B cell (primary cell): ENCODE measurements around the gene MAP1S. TPM values are rescaled to one million over a fixed set of nuclear protein-coding genes. Genes with fewer than 3 reads are reported as not detected.

Source experiments
- ATAC-seq: fragments of 200-7000 bp; cut with Tn5 transposase; one replicate; pipeline ENCODE4 v1.10.0; 2021; ENCODE audit warnings: low read depth, mild to moderate bottlenecking, moderate number of reproducible peaks, moderate library complexity
- CTCF ChIA-PET: fragments of 350-600 bp; sonication (Branson Sonifier 250); formaldehyde crosslinking; loops from one replicate; lab custom pipeline; 2021; ENCODE audit warnings: antibody characterized with exemption, inconsistent platforms; lab: Charles Lee
- POLR2A ChIA-PET: fragments of 350-600 bp; sonication (Branson Sonifier 250); formaldehyde crosslinking; loops from one replicate; lab custom pipeline; 2021; ENCODE audit warnings: antibody characterized with exemption; lab: Charles Lee
- DNase-seq: peaks from one replicate; pipeline ENCODE4 v3.0.0; 2013
- H2AFZ ChIP-seq: 2 replicates; pipeline ENCODE4 v1.6.1; 2012; ENCODE audit warnings: mild to moderate bottlenecking, low read depth, low read length; ENCODE audit not compliant: insufficient read depth, poor library complexity, severe bottlenecking
- H3K27ac ChIP-seq, 2 donors: 1 replicate in 1 of 2; 2 replicates in 1 of 2; pipeline ENCODE4 v1.5.1; 2012 to 2013; ENCODE audit warnings: low read length in 2 of 2, mild to moderate bottlenecking in 2 of 2, moderate library complexity in 1 of 2
- H3K27me3 ChIP-seq, 4 experiments: fragments of 200-600 bp in 1 of 4; sonication (generic) in 1 of 4; replicated peaks in 1 of 4; 1 replicate in 2 of 4; 2 replicates in 2 of 4; pipeline versions ENCODE4 v1.6.1 to v1.7.0; 2013 to 2016; ENCODE audit warnings: low read length in 3 of 4, mild to moderate bottlenecking in 2 of 4, mixed read lengths in 1 of 4, moderate library complexity in 1 of 4; ENCODE audit not compliant: insufficient read depth in 4 of 4, control insufficient read depth in 3 of 4; ENCODE audit errors: control extremely low read depth in 1 of 4
- H3K36me3 ChIP-seq, 2 experiments: replicated peaks in 1 of 2; 1 replicate in 1 of 2; 2 replicates in 1 of 2; pipeline versions ENCODE4 v1.6.1 to v1.7.1; 2013; ENCODE audit warnings: low read length in 1 of 2; ENCODE audit not compliant: insufficient read depth in 2 of 2, control insufficient read depth in 1 of 2; ENCODE audit errors: control extremely low read depth in 1 of 2, extremely low read depth in 1 of 2
- H3K4me1 ChIP-seq, 2 donors: fragments of 200-600 bp in 1 of 2; sonication (generic) in 1 of 2; 1 replicate in 1 of 2; 2 replicates in 1 of 2; pipeline versions ENCODE4 v1.5.1 to v1.6.1; 2013 to 2017; ENCODE audit warnings: low read length in 2 of 2; ENCODE audit not compliant: control insufficient read depth in 2 of 2, insufficient read depth in 2 of 2
- H3K4me2 ChIP-seq: replicated peaks from 2 replicates; pipeline ENCODE3; 2012; ENCODE audit warnings: mild to moderate bottlenecking, low read depth, low read length; ENCODE audit not compliant: poor library complexity, severe bottlenecking
- H3K4me3 ChIP-seq, 5 experiments: fragments of 200-600 bp in 1 of 5; sonication (generic) in 1 of 5; 1 replicate in 3 of 5; 2 replicates in 2 of 5; pipeline versions ENCODE4 v1.5.1 to v1.7.0; 2011 to 2016; ENCODE audit warnings: low read length in 4 of 5, mild to moderate bottlenecking in 4 of 5, low read depth in 2 of 5, control low read depth in 1 of 5, moderate library complexity in 1 of 5; ENCODE audit not compliant: insufficient read depth in 1 of 5; ENCODE audit errors: control extremely low read depth in 1 of 5, extremely low read depth in 1 of 5
- H3K79me2 ChIP-seq: fragments of 200-600 bp; sonication (generic); one replicate; pipeline ENCODE4 v1.6.0; 2016; ENCODE audit warnings: low read length; ENCODE audit not compliant: control insufficient read depth, insufficient read depth
- H3K9ac ChIP-seq: fragments of 200-600 bp; sonication (generic); 2 replicates; pipeline ENCODE4 v1.6.1; 2017; ENCODE audit warnings: mild to moderate bottlenecking, low read length, moderate library complexity
- H3K9me3 ChIP-seq, 3 donors: one replicate each; pipeline versions ENCODE4 v1.6.1 to v1.7.1; 2013; ENCODE audit warnings: low read length in 2 of 3; ENCODE audit not compliant: control insufficient read depth in 2 of 3, insufficient read depth in 1 of 3; ENCODE audit errors: control extremely low read depth in 1 of 3
- H4K20me1 ChIP-seq: 2 replicates; pipeline ENCODE4 v1.6.0; 2012; ENCODE audit warnings: mild to moderate bottlenecking, low read length; ENCODE audit not compliant: insufficient read depth, control insufficient read depth, poor library complexity, severe bottlenecking
- H3K27ac Mint-ChIP-seq: one replicate; pipeline ENCODE4 v1.8.0; 2021; ENCODE audit warnings: mixed read lengths
- H3K27me3 Mint-ChIP-seq: one replicate; pipeline ENCODE4 v1.8.0; 2021; ENCODE audit warnings: mixed read lengths
- H3K4me1 Mint-ChIP-seq: one replicate; pipeline ENCODE4 v1.8.0; 2021; ENCODE audit warnings: mixed read lengths
- H3K4me3 Mint-ChIP-seq: one replicate; pipeline ENCODE4 v1.8.0; 2021; ENCODE audit warnings: mixed read lengths
- H3K9me3 Mint-ChIP-seq: one replicate; pipeline ENCODE4 v1.8.0; 2022; ENCODE audit warnings: mixed read lengths; ENCODE audit not compliant: insufficient read depth
- CTCF ChIP-seq: fragments of 200-600 bp; IDR thresholded peaks from one replicate; pipeline ENCODE4 v1.8.0; 2022; ENCODE audit warnings: antibody characterized with exemption, mild to moderate bottlenecking
- EZH2 ChIP-seq: IDR thresholded peaks from 2 replicates; pipeline ENCODE4 v1.6.1; 2012; ENCODE audit warnings: borderline replicate concordance, low read depth, mild to moderate bottlenecking, moderate library complexity, low read length; ENCODE audit not compliant: insufficient read depth, poor library complexity, severe bottlenecking
- WGBS: methylation state at CpG from one replicate; pipeline ENCODE4 v1.1.5; 2013; ENCODE audit warnings: missing lambda C conversion rate; ENCODE audit not compliant: insufficient coverage; 5-methylcytosine and 5-hydroxymethylcytosine counted together
- intact Hi-C: fragments of 100-400 bp; cut with micrococcal nuclease; formaldehyde crosslinking; loops from one replicate; pipeline ENCODE4 v1.10.0; 2022
- polyA plus RNA-seq: library from polyadenylated mRNA; depleted of rRNA; stranded (reverse); fragments of >200 nt; gene quantifications from 2 replicates; pipeline ENCODE4 v1.2.3, GENCODE V29; 2012
- total RNA-seq, 2 donors: library from RNA; stranded (reverse); fragments of 120-200 nt in 1 of 2; gene quantifications; 1 replicate in 1 of 2; 2 replicates in 1 of 2; pipeline versions ENCODE4 v1.2.3 to v1.2.4, GENCODE V29; 2013 to 2022

MAP1S gene
- total and polyA plus RNA-seq, 2 donors (not counting 1 experiment from before 2014, with no cell fraction given): 38.2 to 83.0 TPM

GRCh38 chr19:17679526-17680229, 39.6 kb upstream of the MAP1S start:
- Histone ChIP-seq H3K4me3 (peak overlapping the region in 4 of 5 experiments; percentile 7 to 44 (median 13)), H4K20me1 (no peaks in the 10 kb centered on the region), H3K79me2 (no peaks in the 10 kb centered on the region), H3K4me2 (peak overlapping the region; percentile 78), H3K27ac (no peak overlapping the region), H3K36me3 (no peaks in the 10 kb centered on the region), H3K4me1 (peaks cover 17 to 19% of the 10 kb centered on the region in 2 donors), H2AFZ (peak overlapping the region; percentile 9), H3K9me3 (peaks cover 0 to 21% (median 0%) of the 10 kb centered on the region in 3 donors), H3K9ac (peak overlapping the region; percentile 52), H3K27me3 (peaks cover 0 to 44% (median 24%) of the 10 kb centered on the region in 4 experiments)
- 12% methylated on average over 13 of the region's 14 CpGs for WGBS
- Mint-ChIP-seq H3K4me3 (peak overlapping the region; percentile 80), H3K27ac (no peak overlapping the region), H3K27me3 (peaks cover 56% of the 10 kb centered on the region), H3K9me3 (no peaks in the 10 kb centered on the region), H3K4me1 (peaks cover 16% of the 10 kb centered on the region)
- ChIA-PET CTCF (no interaction called here), POLR2A (no interaction called here)
- intact Hi-C loops: no loop called here
- DNase-seq: no peak
- TF ChIP-seq EZH2 (no peak), CTCF (no peak)
- no peak for ATAC-seq

- Histone ChIP-seq H4K20me1 (no peaks in the 10 kb centered on the region), H3K36me3 (no peaks in the 10 kb centered on the region), H3K79me2 (no peaks in the 10 kb centered on the region), H2AFZ (peak overlapping the region; percentile 9), H3K27ac (no peak overlapping the region), H3K9me3 (peaks cover 0 to 21% (median 0%) of the 10 kb centered on the region in 3 donors), H3K4me3 (peak overlapping the region in 4 of 5 experiments; percentile 7 to 44 (median 13)), H3K4me2 (peak overlapping the region; percentile 78), H3K4me1 (peaks cover 17 to 19% of the 10 kb centered on the region in 2 donors), H3K9ac (peak overlapping the region; percentile 52), H3K27me3 (peaks cover 0 to 49% (median 27%) of the 10 kb centered on the region in 4 experiments)
- intact Hi-C loops: no loop called here
- TF ChIP-seq CTCF: no peak
- no peak for TF ChIP-seq EZH2
- Mint-ChIP-seq H3K27me3 (peaks cover 61% of the 10 kb centered on the region), H3K27ac (no peak overlapping the region), H3K4me3 (peak overlapping the region; percentile 80), H3K4me1 (peaks cover 16% of the 10 kb centered on the region), H3K9me3 (no peaks in the 10 kb centered on the region)
- POLR2A ChIA-PET: no interaction called here
- WGBS: 2% methylated on average over 34 of the region's 38 CpGs
- DNase-seq: peak; percentile 77
- ATAC-seq: peak; percentile 83
- CTCF ChIA-PET: no interaction called here
Measured at GRCh38 chr19:17680230-17680722, 39.0 kb upstream of the MAP1S start.
